Measurements from ENCODE around the gene LRCH3. TPM values are rescaled to one million over a fixed set of nuclear protein-coding genes. Genes with fewer than 3 reads are reported as not detected.

LRCH3 gene
- total and polyA plus RNA-seq, 2 of the 13 experiments (the other 11 are each of a cell fraction or from before 2014, with no cell fraction given) = 25.5 to 103 TPM

DNA sequence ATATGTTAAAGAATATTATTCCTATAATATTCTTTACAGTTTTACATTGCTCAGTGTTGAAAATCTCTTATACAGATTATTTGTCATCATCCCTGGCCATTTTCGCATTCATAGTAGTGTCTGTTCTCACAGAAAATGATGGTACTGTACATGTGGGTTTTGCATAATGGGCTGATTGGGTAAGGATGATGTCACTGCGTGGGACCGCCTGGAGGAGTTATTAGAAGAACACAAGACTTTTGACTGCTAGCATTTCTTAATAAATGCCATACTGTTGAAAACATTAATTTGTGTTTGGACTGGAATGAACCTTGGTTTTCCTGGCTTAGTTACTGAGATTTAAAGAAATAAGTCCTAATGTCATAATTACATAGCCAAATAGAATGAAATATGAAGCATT, 20.3 kb downstream of the LRCH3 start (continued):
- TF ChIP-seq, protein P1, sequence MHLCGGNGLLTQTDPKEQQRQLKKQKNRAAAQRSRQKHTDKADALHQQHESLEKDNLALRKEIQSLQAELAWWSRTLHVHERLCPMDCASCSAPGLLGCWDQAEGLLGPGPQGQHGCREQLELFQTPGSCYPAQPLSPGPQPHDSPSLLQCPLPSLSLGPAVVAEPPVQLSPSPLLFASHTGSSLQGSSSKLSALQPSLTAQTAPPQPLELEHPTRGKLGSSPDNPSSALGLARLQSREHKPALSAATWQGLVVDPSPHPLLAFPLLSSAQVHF (CRISPR knock-in tag; IDR thresholded peaks at IDR 0.05) = no peak

DNA sequence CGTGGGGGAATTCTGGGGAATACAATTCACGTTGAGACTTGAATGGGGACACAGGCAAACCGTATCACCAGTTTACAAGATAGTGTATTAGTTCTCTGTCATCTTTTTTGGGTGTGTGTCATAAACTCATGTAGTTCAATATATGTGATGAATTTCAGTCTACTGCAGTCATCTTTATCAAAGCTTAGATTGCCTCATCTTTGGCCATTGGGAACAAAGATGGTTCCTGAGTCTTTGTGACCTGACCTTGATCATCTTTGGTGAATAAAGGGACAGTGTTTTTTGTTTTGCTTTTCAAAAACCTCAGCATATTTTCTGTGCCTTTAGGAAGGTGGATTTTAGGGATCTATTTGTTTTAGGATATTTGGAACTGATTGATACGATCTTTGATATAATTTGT, 23.3 kb downstream of the LRCH3 start:
- in situ Hi-C loops (cut with HindIII; ENCODE audit: extremely low pct_ligation_motif_present, low pct_unique_long_range_greater_than_20kb) = no loop called here
- CTCF ChIA-PET (ENCODE audit: low intra/inter-chr PET ratio, low total read pairs) = no interaction called here
- POLR2A ChIA-PET = no interaction called here

More for the DNA sequence above, 23.3 kb downstream of the LRCH3 start:
- no peaks in the 10 kb centered on the region for H4K20me1 ChIP-seq (ENCODE audit: insufficient read depth, low read length)
- BruUV-seq (replicated peaks) = no TSS peak
- H3K4me1 ChIP-seq (ENCODE audit: insufficient read depth, low read length) = peaks cover 12% of the 10 kb centered on the region
- peaks cover 60% of the 10 kb centered on the region for H3K79me2 ChIP-seq (ENCODE audit: insufficient read depth, low read length)
- no peak overlapping the region for H2AFZ ChIP-seq (ENCODE audit: low read length)
- no peaks in the 10 kb centered on the region for H3K27me3 ChIP-seq (ENCODE audit: control insufficient read depth in 1 of 2, insufficient read depth in 2 of 2, low read length in 2 of 2)
- no peak overlapping the region for H3K27ac ChIP-seq (ENCODE audit: extremely low read length, insufficient read depth, low read length)
- peak; percentile 62; the same call in 1 of the 2 replicates for TF ChIP-seq ZNF644 (CRISPR knock-in tag; IDR thresholded peaks at IDR 0.05; ENCODE audit: low read depth)
- no peak for TF ChIP-seq ZNF484 (CRISPR knock-in tag; IDR thresholded peaks at IDR 0.05; ENCODE audit: borderline replicate concordance, low read depth)
- no peak for TF ChIP-seq ZNF20 (CRISPR knock-in tag; IDR thresholded peaks at IDR 0.05)
- no peak for TF ChIP-seq GABPA (IDR thresholded peaks at IDR 0.05; ENCODE audit: low read depth, low read length)
- TF ChIP-seq GABPA (CRISPR knock-in tag; IDR thresholded peaks at IDR 0.05; ENCODE audit: low read depth) = no peak
- no peak for TF ChIP-seq NFIB (CRISPR knock-in tag; IDR thresholded peaks at IDR 0.05; ENCODE audit: borderline replicate concordance)
- no peak for TF ChIP-seq RAD51 (IDR thresholded peaks at IDR 0.05; ENCODE audit: borderline replicate concordance)
- peak; percentile 49 for TF ChIP-seq CEBPG (CRISPR knock-in tag; IDR thresholded peaks at IDR 0.05)
- no peak for TF ChIP-seq ZNF34 (CRISPR knock-in tag; IDR thresholded peaks at IDR 0.05; ENCODE audit: borderline replicate concordance)
- TF ChIP-seq ZC3H13 (CRISPR knock-in tag; IDR thresholded peaks at IDR 0.05) = no peak
- TF ChIP-seq RARA (CRISPR knock-in tag; IDR thresholded peaks at IDR 0.05) = peak; percentile 40; the same call in 1 of the 2 replicates
- 94% methylated on average over 4 of the region's 4 CpGs for WGBS (ENCODE audit: low lambda C conversion rate)
- H3K4me3 ChIP-seq (replicated peaks in 1 of 3; ENCODE audit: insufficient read depth in 1 of 3, low read depth in 2 of 3, low read length in 3 of 3) = no peak overlapping the region
- no peaks in the 10 kb centered on the region for H3K9me3 ChIP-seq (ENCODE audit: low read length)
- no peak overlapping the region for H3K9ac ChIP-seq (ENCODE audit: insufficient read depth, low read depth, low read length)
- H3K4me2 ChIP-seq (ENCODE audit: low read depth, low read length) = no peak overlapping the region
- no peak for ATAC-seq
- no peaks in the 10 kb centered on the region; a peak in 2 of 5 replicates for H3K36me3 ChIP-seq (replicated peaks in 1 of 2; ENCODE audit: control insufficient read depth in 1 of 2, insufficient read depth in 2 of 2, low read length in 2 of 2)
- intact Hi-C loops (cut with micrococcal nuclease; ENCODE audit: unreplicated experiment) = no loop called here
- FAIRE-seq = peak; percentile 37
- DNase-seq (ENCODE audit: low spot score) = peak; percentile 52
